ENCODE measurements around the gene HSPA1B. TPM values are rescaled to one million over a fixed set of nuclear protein-coding genes. Genes with fewer than 3 reads are reported as not detected.

Gene HSPA1B
- total RNA-seq, 1 experiment from 2014 or later, result 85.1 TPM

DNA sequence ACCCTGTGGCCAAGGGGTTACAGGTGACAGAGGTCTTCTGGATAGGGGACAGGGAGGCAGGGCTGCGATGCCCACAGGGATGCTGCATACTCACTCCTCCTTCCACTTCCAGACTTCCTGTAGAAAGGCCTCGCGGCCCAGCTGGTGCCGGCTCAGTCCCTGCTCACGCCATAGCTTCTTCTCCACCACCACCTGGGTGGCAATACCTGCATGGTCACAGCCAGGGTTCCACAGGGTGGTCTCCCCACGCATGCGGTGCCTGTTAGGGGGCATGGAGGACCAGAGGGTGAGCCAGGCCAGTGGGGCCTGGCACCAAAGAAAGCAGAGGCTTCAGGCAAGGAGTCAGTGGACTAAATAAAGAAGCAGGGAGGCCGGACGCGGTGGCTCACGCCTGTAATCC, 42.1 kb upstream of the HSPA1B start:
- Histone ChIP-seq H3K14ac (ENCODE audit: insufficient read depth, low read length) (no peak overlapping the region), H3K9me3 (ENCODE audit: control insufficient read depth, low read depth, low read length) (no peaks in the 10 kb centered on the region), H3K56ac (ENCODE audit: insufficient read length, low read depth, low read length) (no peak overlapping the region), H3K27me3 (ENCODE audit: insufficient read depth, low read length) (no peaks in the 10 kb centered on the region), H4K8ac (replicated peaks; ENCODE audit: insufficient read length, low read depth, low read length) (no peak overlapping the region), H2BK120ac (ENCODE audit: low read depth, low read length, poor library complexity, severe bottlenecking) (no peak overlapping the region), H3K79me1 (ENCODE audit: insufficient read depth, low read depth, low read length, poor library complexity, severe bottlenecking) (no peaks in the 10 kb centered on the region), H3T11ph (ENCODE audit: low read length) (no peak overlapping the region), H2BK20ac (ENCODE audit: low read depth, low read length, poor library complexity, severe bottlenecking) (no peak overlapping the region), H4K20me1 (ENCODE audit: control insufficient read depth, insufficient read depth, insufficient read length) (peaks cover 3% of the 10 kb centered on the region), H2BK5ac (ENCODE audit: insufficient read length, low read length) (no peak overlapping the region), H3K9ac (ENCODE audit: extremely low read depth, insufficient read length, low read length) (no peak overlapping the region), H2AK5ac (ENCODE audit: insufficient read length, low read length) (no peak overlapping the region), H3K27ac (ENCODE audit: insufficient read length, low read depth, low read length) (no peak overlapping the region), H2BK15ac (ENCODE audit: low read depth, low read length) (no peak overlapping the region), H4K91ac (ENCODE audit: insufficient read length, low read depth, low read length) (no peak overlapping the region), H3K4ac (ENCODE audit: low read depth, low read length) (no peak overlapping the region), H3K23me2 (ENCODE audit: insufficient read length, low read depth, low read length, poor library complexity, severe bottlenecking) (no peaks in the 10 kb centered on the region), H3K18ac (ENCODE audit: insufficient read length, low read depth, low read length) (no peak overlapping the region), H2AFZ (ENCODE audit: low read length) (no peak overlapping the region), H2BK12ac (ENCODE audit: insufficient read length, low read depth, low read length) (no peak overlapping the region), H3K79me2 (ENCODE audit: insufficient read depth, low read length) (no peaks in the 10 kb centered on the region), H3K23ac (ENCODE audit: insufficient read length, low read depth, low read length) (no peak overlapping the region), H3K4me1 (ENCODE audit: insufficient read depth, low read length) (no peaks in the 10 kb centered on the region), H3K4me2 (ENCODE audit: insufficient read depth, insufficient read length, low read length) (no peak overlapping the region), H4K5ac (ENCODE audit: insufficient read length, low read depth, low read length) (no peak overlapping the region)
- no peak for DNase-seq
- TF ChIP-seq, protein P1, sequence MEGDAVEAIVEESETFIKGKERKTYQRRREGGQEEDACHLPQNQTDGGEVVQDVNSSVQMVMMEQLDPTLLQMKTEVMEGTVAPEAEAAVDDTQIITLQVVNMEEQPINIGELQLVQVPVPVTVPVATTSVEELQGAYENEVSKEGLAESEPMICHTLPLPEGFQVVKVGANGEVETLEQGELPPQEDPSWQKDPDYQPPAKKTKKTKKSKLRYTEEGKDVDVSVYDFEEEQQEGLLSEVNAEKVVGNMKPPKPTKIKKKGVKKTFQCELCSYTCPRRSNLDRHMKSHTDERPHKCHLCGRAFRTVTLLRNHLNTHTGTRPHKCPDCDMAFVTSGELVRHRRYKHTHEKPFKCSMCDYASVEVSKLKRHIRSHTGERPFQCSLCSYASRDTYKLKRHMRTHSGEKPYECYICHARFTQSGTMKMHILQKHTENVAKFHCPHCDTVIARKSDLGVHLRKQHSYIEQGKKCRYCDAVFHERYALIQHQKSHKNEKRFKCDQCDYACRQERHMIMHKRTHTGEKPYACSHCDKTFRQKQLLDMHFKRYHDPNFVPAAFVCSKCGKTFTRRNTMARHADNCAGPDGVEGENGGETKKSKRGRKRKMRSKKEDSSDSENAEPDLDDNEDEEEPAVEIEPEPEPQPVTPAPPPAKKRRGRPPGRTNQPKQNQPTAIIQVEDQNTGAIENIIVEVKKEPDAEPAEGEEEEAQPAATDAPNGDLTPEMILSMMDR (conservative IDR thresholded peaks at IDR 0.05), result no peak
- no peak overlapping the region for H3K4me3 Mint-ChIP-seq
- no peaks in the 10 kb centered on the region for H3K9me3 Mint-ChIP-seq
- H3K36me3 Mint-ChIP-seq (ENCODE audit: insufficient read depth in 1 of 3, low read depth in 3 of 3), result peaks cover 39 to 71% (median 62%) of the 10 kb centered on the region in 3 experiments
- peak overlapping the region in 1 of 3 experiments; percentile 80; a peak in 1 of 7 replicates for H3K27ac Mint-ChIP-seq
- H3K27me3 Mint-ChIP-seq (ENCODE audit: low read depth), result no peaks in the 10 kb centered on the region
- no peaks in the 10 kb centered on the region for H3K4me1 Mint-ChIP-seq
- no CpG with 5 or more reads among the region's 11 CpGs for WGBS (ENCODE audit: extremely low coverage, insufficient read length, low lambda C conversion rate)

Data from H9 (cell line).